SK-MEL-5 (cell line): ENCODE results near the gene FBXO28. TPM values are rescaled to one million over a fixed set of nuclear protein-coding genes. Genes with fewer than 3 reads are reported as not detected.

Source experiments
- DNase-seq: peaks from one replicate; pipeline ENCODE4 v3.0.0-alpha.2; 2016; ENCODE audit warnings: low read depth, low spot score
- in situ Hi-C: cut with HindIII; loops from 2 replicates; pipeline ENCODE4 v1.10.0; 2016; ENCODE audit warnings: low sequenced_read_pairs, high pct_unique_total_duplicates, low pct_unique_long_range_greater_than_20kb
- total RNA-seq: library from RNA; depleted of rRNA; stranded (reverse); fragments of >200 nt; shearing (Covaris generic); gene quantifications from 2 replicates; pipeline ENCODE4 v1.2.3, GENCODE V29; 2014

FBXO28 gene
- total RNA-seq, 1 experiment from 2014 or later, result 37.3 TPM

- in situ Hi-C loops, result no loop called here
- no peak for DNase-seq
Measured at GRCh38 chr1:224089583-224089982, 24.3 kb upstream of the FBXO28 start.

GRCh38 chr1:224090116-224090515, 23.8 kb upstream of the FBXO28 start:
- DNase-seq, result no peak
- in situ Hi-C loops, result no loop called here

GRCh38 chr1:224092111-224092510, 21.8 kb upstream of the FBXO28 start:
- in situ Hi-C loops, result no loop called here
- DNase-seq, result no peak

- in situ Hi-C loops, result no loop called here
- peak; percentile 46 for DNase-seq
Measured at GRCh38 chr1:224092601-224093000, 21.3 kb upstream of the FBXO28 start.

- no peak for DNase-seq
- in situ Hi-C loops, result no loop called here
Measured at GRCh38 chr1:224095339-224095738, 18.6 kb upstream of the FBXO28 start.

GRCh38 chr1:224095867-224096266, 18.0 kb upstream of the FBXO28 start:
- in situ Hi-C loops, result no loop called here

GRCh38 chr1:224096773-224097172, 17.1 kb upstream of the FBXO28 start:
- DNase-seq, result no peak
- in situ Hi-C loops, result no loop called here

More at GRCh38 chr1:224095867-224096266, 18.0 kb upstream of the FBXO28 start:
- no peak for DNase-seq

- in situ Hi-C loops, result no loop called here
- no peak for DNase-seq
Measured at GRCh38 chr1:224098007-224098406, 15.9 kb upstream of the FBXO28 start.

- in situ Hi-C loops, result no loop called here
- DNase-seq, result peak; percentile 73
Measured at GRCh38 chr1:224106568-224107281, 7.2 kb upstream of the FBXO28 start.

- in situ Hi-C loops, result no loop called here
- DNase-seq, result no peak
Measured at GRCh38 chr1:224107282-224107625, 6.7 kb upstream of the FBXO28 start.

- in situ Hi-C loops, result no loop called here
- DNase-seq, result no peak
Measured at GRCh38 chr1:224108991-224109390, 4.9 kb upstream of the FBXO28 start.

- DNase-seq, result no peak
- in situ Hi-C loops, result no loop called here
Measured at GRCh38 chr1:224109981-224110380, 3.9 kb upstream of the FBXO28 start.

- in situ Hi-C loops, result no loop called here
- no peak for DNase-seq
Measured at GRCh38 chr1:224113005-224113404, 906 bp upstream of the FBXO28 start.

GRCh38 chr1:224113545-224113917, 380 bp upstream of the FBXO28 start:
- in situ Hi-C loops, result no loop called here
- no peak for DNase-seq

GRCh38 chr1:224114787-224115175, 870 bp downstream of the FBXO28 start:
- DNase-seq, result peak; percentile 9
- in situ Hi-C loops, result no loop called here

- in situ Hi-C loops, result no loop called here
- DNase-seq, result peak; percentile 64
Measured at GRCh38 chr1:224116131-224116530, 2.2 kb downstream of the FBXO28 start.

- in situ Hi-C loops, result no loop called here
- DNase-seq, result no peak
Measured at GRCh38 chr1:224118688-224119087, 4.8 kb downstream of the FBXO28 start.

- no peak for DNase-seq
- in situ Hi-C loops, result no loop called here
Measured at GRCh38 chr1:224123136-224123535, 9.2 kb downstream of the FBXO28 start.

GRCh38 chr1:224124220-224124619, 10.3 kb downstream of the FBXO28 start:
- in situ Hi-C loops, result no loop called here
- DNase-seq, result no peak
